ENCODE measurements around the gene GAK. TPM values are rescaled to one million over a fixed set of nuclear protein-coding genes. Genes with fewer than 3 reads are reported as not detected.

Gene GAK
- total RNA-seq, 1 donor from 2014 or later = 19.8 TPM

GRCh38 chr4:899556-899906 lies 32.6 kb downstream of the GAK start:
- H3K9ac ChIP-seq (ENCODE audit: low read depth in 1 of 3, low read length in 3 of 3) = no peak overlapping the region
- H3K9me3 ChIP-seq (ENCODE audit: control insufficient read depth in 3 of 3, low read length in 3 of 3) = no peaks in the 10 kb centered on the region
- no peaks in the 10 kb centered on the region for H3K4me1 ChIP-seq (ENCODE audit: control insufficient read depth in 3 of 3, insufficient read depth in 3 of 3, low read length in 3 of 3)
- no peak overlapping the region for H3K27ac ChIP-seq (ENCODE audit: low read depth, low read length)
- no peaks in the 10 kb centered on the region for H3K27me3 ChIP-seq (ENCODE audit: control insufficient read depth in 3 of 3, insufficient read depth in 3 of 3, low read length in 3 of 3)
- H3K4me3 ChIP-seq (ENCODE audit: low read length in 3 of 3) = no peak overlapping the region
- H3K36me3 ChIP-seq (ENCODE audit: control insufficient read depth in 3 of 3, insufficient read depth in 3 of 3, low read length in 3 of 3) = peaks cover 28 to 33% (median 32%) of the 10 kb centered on the region in 3 donors

- Histone ChIP-seq H3K4me3 (ENCODE audit: low read length in 3 of 3) (no peak overlapping the region), H3K9me3 (ENCODE audit: control insufficient read depth in 3 of 3, low read length in 3 of 3) (no peaks in the 10 kb centered on the region), H3K4me1 (ENCODE audit: control insufficient read depth in 3 of 3, insufficient read depth in 3 of 3, low read length in 3 of 3) (no peaks in the 10 kb centered on the region), H3K36me3 (ENCODE audit: control insufficient read depth in 3 of 3, insufficient read depth in 3 of 3, low read length in 3 of 3) (peaks cover 28 to 34% (median 32%) of the 10 kb centered on the region in 3 donors), H3K27ac (ENCODE audit: low read depth, low read length) (no peak overlapping the region), H3K9ac (ENCODE audit: low read depth in 1 of 3, low read length in 3 of 3) (no peak overlapping the region), H3K27me3 (ENCODE audit: control insufficient read depth in 3 of 3, insufficient read depth in 3 of 3, low read length in 3 of 3) (no peaks in the 10 kb centered on the region)
These were observed 33.1 kb downstream of the GAK start for GRCh38 chr4:898869-899555.

GRCh38 chr4:898123-898522 lies 34.0 kb downstream of the GAK start:
- Histone ChIP-seq H3K9ac (ENCODE audit: low read depth in 1 of 3, low read length in 3 of 3) (no peak overlapping the region), H3K27ac (ENCODE audit: low read depth, low read length) (no peak overlapping the region), H3K4me1 (ENCODE audit: control insufficient read depth in 3 of 3, insufficient read depth in 3 of 3, low read length in 3 of 3) (no peaks in the 10 kb centered on the region), H3K27me3 (ENCODE audit: control insufficient read depth in 3 of 3, insufficient read depth in 3 of 3, low read length in 3 of 3) (no peaks in the 10 kb centered on the region), H3K4me3 (ENCODE audit: low read length in 3 of 3) (no peak overlapping the region), H3K9me3 (ENCODE audit: control insufficient read depth in 3 of 3, low read length in 3 of 3) (no peaks in the 10 kb centered on the region), H3K36me3 (ENCODE audit: control insufficient read depth in 3 of 3, insufficient read depth in 3 of 3, low read length in 3 of 3) (peaks cover 32 to 43% (median 34%) of the 10 kb centered on the region in 3 donors)

DNA sequence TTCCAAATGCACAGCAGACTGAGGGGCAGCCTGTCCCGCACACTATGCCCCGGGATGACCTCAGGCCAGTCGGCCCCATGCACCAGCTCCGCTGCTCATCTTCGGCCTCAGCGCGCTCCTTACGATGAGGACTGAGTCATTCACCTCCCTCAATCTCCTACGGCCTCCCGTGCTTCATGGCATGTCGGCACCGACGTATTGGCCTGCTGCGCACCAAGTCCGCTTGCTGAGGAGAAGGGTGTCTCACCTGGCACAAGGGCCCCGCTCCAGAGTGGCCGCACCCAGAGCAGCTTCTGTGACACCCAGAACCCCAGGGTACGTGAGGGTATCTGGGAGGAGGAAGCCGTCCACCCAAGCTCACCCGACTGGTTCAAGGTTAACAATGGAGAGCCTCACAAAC lies 35.5 kb downstream of the GAK start:
- H3K36me3 ChIP-seq (ENCODE audit: control insufficient read depth in 3 of 3, insufficient read depth in 3 of 3, low read length in 3 of 3) = peaks cover 37 to 53% (median 38%) of the 10 kb centered on the region in 3 donors
- H3K4me3 ChIP-seq (ENCODE audit: low read length in 3 of 3) = no peak overlapping the region
- no peaks in the 10 kb centered on the region for H3K9me3 ChIP-seq (ENCODE audit: control insufficient read depth in 3 of 3, low read length in 3 of 3)
- no peak overlapping the region for H3K9ac ChIP-seq (ENCODE audit: low read depth in 1 of 3, low read length in 3 of 3)
- H3K4me1 ChIP-seq (ENCODE audit: control insufficient read depth in 3 of 3, insufficient read depth in 3 of 3, low read length in 3 of 3) = no peaks in the 10 kb centered on the region
- no peak overlapping the region for H3K27ac ChIP-seq (ENCODE audit: low read depth, low read length)
- H3K27me3 ChIP-seq (ENCODE audit: control insufficient read depth in 3 of 3, insufficient read depth in 3 of 3, low read length in 3 of 3) = no peaks in the 10 kb centered on the region

DNA sequence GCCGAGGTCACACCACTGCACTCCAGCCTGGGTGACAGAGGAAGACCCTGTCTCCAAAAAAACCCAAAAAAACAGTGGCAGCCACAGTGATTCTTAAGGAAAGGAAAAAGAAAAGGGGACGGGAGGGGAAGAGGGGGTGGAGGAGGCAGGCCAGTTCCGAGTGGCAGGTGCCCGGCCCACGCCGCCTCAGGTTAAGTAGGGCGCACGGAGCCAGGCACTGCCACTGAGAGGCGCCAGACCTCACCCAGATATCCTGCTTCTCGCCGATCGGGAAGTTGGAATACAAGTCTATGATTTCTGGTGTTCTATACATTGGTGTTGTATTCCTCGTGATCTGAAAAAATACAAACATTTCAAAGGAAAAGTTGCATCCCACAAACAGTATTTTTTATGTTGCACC lies 35.9 kb downstream of the GAK start:
- Histone ChIP-seq H3K9me3 (ENCODE audit: control insufficient read depth in 3 of 3, low read length in 3 of 3) (no peaks in the 10 kb centered on the region), H3K4me1 (ENCODE audit: control insufficient read depth in 3 of 3, insufficient read depth in 3 of 3, low read length in 3 of 3) (no peaks in the 10 kb centered on the region), H3K9ac (ENCODE audit: low read depth in 1 of 3, low read length in 3 of 3) (no peak overlapping the region), H3K4me3 (ENCODE audit: low read length in 3 of 3) (no peak overlapping the region), H3K36me3 (ENCODE audit: control insufficient read depth in 3 of 3, insufficient read depth in 3 of 3, low read length in 3 of 3) (peaks cover 37 to 53% (median 37%) of the 10 kb centered on the region in 3 donors), H3K27me3 (ENCODE audit: control insufficient read depth in 3 of 3, insufficient read depth in 3 of 3, low read length in 3 of 3) (no peaks in the 10 kb centered on the region), H3K27ac (ENCODE audit: low read depth, low read length) (no peak overlapping the region)

DNA sequence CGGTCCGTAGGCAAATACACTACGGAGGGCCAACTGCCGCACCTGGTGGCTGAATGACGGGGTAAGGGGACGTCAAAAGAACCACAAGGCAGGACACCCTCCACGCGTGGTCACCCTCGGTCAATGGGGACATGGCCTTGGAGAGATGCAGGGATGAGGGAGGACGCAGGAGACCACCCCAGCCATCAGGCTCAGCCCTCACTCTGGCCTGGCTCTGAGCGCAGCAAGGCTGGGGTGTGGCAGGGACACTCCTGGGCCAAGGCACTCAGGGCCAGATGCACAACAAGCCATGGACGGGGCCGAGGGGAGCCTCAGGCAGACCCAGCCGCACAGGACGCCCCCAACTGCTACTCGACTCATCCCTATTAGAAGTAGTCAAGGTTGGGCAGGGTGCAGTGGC lies 36.5 kb downstream of the GAK start:
- Histone ChIP-seq H3K9ac (ENCODE audit: low read depth in 1 of 3, low read length in 3 of 3) (no peak overlapping the region), H3K27ac (ENCODE audit: low read depth, low read length) (no peak overlapping the region), H3K4me3 (ENCODE audit: low read length in 3 of 3) (no peak overlapping the region), H3K4me1 (ENCODE audit: control insufficient read depth in 3 of 3, insufficient read depth in 3 of 3, low read length in 3 of 3) (no peaks in the 10 kb centered on the region), H3K27me3 (ENCODE audit: control insufficient read depth in 3 of 3, insufficient read depth in 3 of 3, low read length in 3 of 3) (no peaks in the 10 kb centered on the region), H3K36me3 (ENCODE audit: control insufficient read depth in 3 of 3, insufficient read depth in 3 of 3, low read length in 3 of 3) (peaks cover 33 to 53% (median 39%) of the 10 kb centered on the region in 3 donors), H3K9me3 (ENCODE audit: control insufficient read depth in 3 of 3, low read length in 3 of 3) (no peaks in the 10 kb centered on the region)

DNA sequence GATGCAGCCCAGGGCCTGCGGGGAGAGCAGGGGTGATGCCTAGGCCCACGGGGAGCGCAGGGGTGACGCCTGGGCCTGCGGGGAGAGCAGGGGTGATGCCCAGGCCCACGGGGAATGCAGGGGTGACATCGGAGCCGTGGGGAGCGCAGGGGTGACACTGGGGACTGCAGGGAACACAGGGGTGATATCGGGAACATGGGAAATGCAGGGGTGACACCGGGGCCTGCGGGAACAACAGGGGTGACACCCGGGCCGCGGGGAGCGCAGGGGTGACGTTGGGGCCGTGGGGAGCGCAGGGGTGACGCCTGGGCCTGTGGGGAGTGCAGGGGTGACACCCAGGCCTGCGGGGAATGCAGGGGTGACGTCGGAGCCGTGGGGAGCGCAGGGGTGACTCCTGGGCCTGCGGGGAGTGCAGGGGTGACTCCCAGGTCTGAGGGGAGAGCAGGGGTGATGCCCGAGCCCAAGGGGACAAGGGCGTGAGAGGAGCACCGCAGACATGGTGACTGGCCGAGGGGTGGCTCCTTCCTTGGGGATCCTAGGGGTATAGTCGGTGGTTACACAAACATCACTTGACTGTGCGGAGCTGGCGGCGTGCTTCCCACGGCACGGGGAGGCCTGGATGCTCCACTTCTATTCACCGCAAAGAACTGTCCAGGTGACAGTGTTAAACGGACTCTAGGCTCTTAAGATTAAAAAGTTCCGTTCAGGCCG lies 38.0 kb downstream of the GAK start:
- Histone ChIP-seq H3K36me3 (ENCODE audit: control insufficient read depth in 3 of 3, insufficient read depth in 3 of 3, low read length in 3 of 3) (peaks cover 42 to 56% (median 46%) of the 10 kb centered on the region in 3 donors), H3K27ac (ENCODE audit: low read depth, low read length) (no peak overlapping the region), H3K4me1 (ENCODE audit: control insufficient read depth in 3 of 3, insufficient read depth in 3 of 3, low read length in 3 of 3) (no peaks in the 10 kb centered on the region), H3K27me3 (ENCODE audit: control insufficient read depth in 3 of 3, insufficient read depth in 3 of 3, low read length in 3 of 3) (no peaks in the 10 kb centered on the region), H3K9me3 (ENCODE audit: control insufficient read depth in 3 of 3, low read length in 3 of 3) (no peaks in the 10 kb centered on the region), H3K4me3 (ENCODE audit: low read length in 3 of 3) (no peak overlapping the region), H3K9ac (ENCODE audit: low read depth in 1 of 3, low read length in 3 of 3) (no peak overlapping the region)

DNA sequence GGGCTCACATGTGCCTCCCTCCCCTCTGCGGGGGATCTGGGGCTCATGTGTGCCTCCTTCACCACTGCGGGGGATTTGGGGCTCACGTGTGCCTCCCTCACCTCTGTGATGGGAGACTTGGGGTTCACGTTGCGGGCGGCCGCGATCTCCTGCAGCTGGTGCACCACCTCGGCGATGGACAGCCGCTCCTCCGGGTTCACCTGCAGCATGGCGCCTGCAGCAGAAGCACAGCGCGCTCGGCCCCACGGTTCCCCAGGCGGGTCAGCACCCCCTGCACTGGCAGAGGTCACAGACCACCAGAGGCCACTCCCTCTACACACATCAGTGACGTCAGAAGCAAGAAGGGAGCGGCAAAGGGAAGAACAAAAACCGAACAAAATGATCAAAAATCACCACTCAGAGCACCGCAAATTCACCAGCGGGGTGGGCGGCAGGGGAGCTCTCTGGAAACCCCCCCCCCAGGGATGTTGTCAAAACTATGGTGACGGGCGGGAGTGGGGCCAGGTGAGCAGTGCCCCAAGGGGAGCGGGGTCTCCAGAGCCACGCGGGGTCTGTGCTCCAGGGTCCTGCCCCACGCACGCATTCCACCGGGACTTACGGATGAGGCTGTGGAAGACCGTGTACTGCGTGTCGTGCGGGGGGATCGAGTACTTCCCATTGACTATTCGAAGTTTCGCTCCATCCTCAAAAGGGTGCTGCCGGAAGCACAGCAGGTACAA lies 38.7 kb downstream of the GAK start:
- Histone ChIP-seq H3K36me3 (ENCODE audit: control insufficient read depth in 3 of 3, insufficient read depth in 3 of 3, low read length in 3 of 3) (peaks cover 47 to 58% (median 49%) of the 10 kb centered on the region in 3 donors), H3K4me3 (ENCODE audit: low read length in 3 of 3) (no peak overlapping the region), H3K27me3 (ENCODE audit: control insufficient read depth in 3 of 3, insufficient read depth in 3 of 3, low read length in 3 of 3) (no peaks in the 10 kb centered on the region), H3K27ac (ENCODE audit: low read depth, low read length) (no peak overlapping the region), H3K9ac (ENCODE audit: low read depth in 1 of 3, low read length in 3 of 3) (no peak overlapping the region), H3K9me3 (ENCODE audit: control insufficient read depth in 3 of 3, low read length in 3 of 3) (no peaks in the 10 kb centered on the region), H3K4me1 (ENCODE audit: control insufficient read depth in 3 of 3, insufficient read depth in 3 of 3, low read length in 3 of 3) (no peaks in the 10 kb centered on the region)

GRCh38 chr4:892780-893179 lies 39.3 kb downstream of the GAK start:
- Histone ChIP-seq H3K36me3 (ENCODE audit: control insufficient read depth in 3 of 3, insufficient read depth in 3 of 3, low read length in 3 of 3) (peaks cover 50 to 62% (median 52%) of the 10 kb centered on the region in 3 donors), H3K27me3 (ENCODE audit: control insufficient read depth in 3 of 3, insufficient read depth in 3 of 3, low read length in 3 of 3) (no peaks in the 10 kb centered on the region), H3K4me3 (ENCODE audit: low read length in 3 of 3) (no peak overlapping the region), H3K9ac (ENCODE audit: low read depth in 1 of 3, low read length in 3 of 3) (no peak overlapping the region), H3K27ac (ENCODE audit: low read depth, low read length) (no peak overlapping the region), H3K4me1 (ENCODE audit: control insufficient read depth in 3 of 3, insufficient read depth in 3 of 3, low read length in 3 of 3) (no peaks in the 10 kb centered on the region), H3K9me3 (ENCODE audit: control insufficient read depth in 3 of 3, low read length in 3 of 3) (no peaks in the 10 kb centered on the region)

- H3K27ac ChIP-seq (ENCODE audit: low read depth, low read length) = no peak overlapping the region
- H3K9ac ChIP-seq (ENCODE audit: low read depth in 1 of 3, low read length in 3 of 3) = no peak overlapping the region
- no peaks in the 10 kb centered on the region for H3K9me3 ChIP-seq (ENCODE audit: control insufficient read depth in 3 of 3, low read length in 3 of 3)
- no peaks in the 10 kb centered on the region for H3K27me3 ChIP-seq (ENCODE audit: control insufficient read depth in 3 of 3, insufficient read depth in 3 of 3, low read length in 3 of 3)
- peaks cover 43 to 63% (median 55%) of the 10 kb centered on the region in 3 donors for H3K36me3 ChIP-seq (ENCODE audit: control insufficient read depth in 3 of 3, insufficient read depth in 3 of 3, low read length in 3 of 3)
- no peaks in the 10 kb centered on the region for H3K4me1 ChIP-seq (ENCODE audit: control insufficient read depth in 3 of 3, insufficient read depth in 3 of 3, low read length in 3 of 3)
- no peak overlapping the region for H3K4me3 ChIP-seq (ENCODE audit: low read length in 3 of 3)
These were observed 40.4 kb downstream of the GAK start for GRCh38 chr4:891747-892146.
